ENCODE measurements around the gene TAF1B. TPM values are rescaled to one million over a fixed set of nuclear protein-coding genes. Genes with fewer than 3 reads are reported as not detected.

TAF1B gene
- total RNA-seq, 1 donor from 2014 or later: 14.6 TPM

DNA sequence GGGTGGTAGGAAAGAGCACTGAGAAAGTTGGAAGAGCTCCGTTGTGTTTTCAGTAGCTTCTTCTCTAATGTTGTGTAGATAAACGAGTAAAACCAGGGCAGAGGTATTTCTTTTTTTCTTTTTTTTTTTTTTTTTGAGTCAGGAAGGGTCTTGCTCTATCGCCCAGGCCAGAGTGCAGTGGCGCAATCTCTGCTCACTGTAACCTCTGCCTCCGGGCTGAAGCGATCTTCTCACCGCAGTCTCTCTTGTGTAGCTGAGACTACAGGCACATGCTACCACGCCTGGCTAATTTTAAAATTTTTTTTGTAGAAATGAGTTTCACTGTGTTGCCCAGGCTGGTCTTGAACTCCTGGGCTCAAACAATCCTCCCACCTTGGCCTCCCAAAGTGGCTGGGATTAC is 114.8 kb downstream of the TAF1B start:
- no peak overlapping the region for H3K4me3 ChIP-seq (ENCODE audit: low read depth, low read length)
- TF ChIP-seq, protein P1, sequence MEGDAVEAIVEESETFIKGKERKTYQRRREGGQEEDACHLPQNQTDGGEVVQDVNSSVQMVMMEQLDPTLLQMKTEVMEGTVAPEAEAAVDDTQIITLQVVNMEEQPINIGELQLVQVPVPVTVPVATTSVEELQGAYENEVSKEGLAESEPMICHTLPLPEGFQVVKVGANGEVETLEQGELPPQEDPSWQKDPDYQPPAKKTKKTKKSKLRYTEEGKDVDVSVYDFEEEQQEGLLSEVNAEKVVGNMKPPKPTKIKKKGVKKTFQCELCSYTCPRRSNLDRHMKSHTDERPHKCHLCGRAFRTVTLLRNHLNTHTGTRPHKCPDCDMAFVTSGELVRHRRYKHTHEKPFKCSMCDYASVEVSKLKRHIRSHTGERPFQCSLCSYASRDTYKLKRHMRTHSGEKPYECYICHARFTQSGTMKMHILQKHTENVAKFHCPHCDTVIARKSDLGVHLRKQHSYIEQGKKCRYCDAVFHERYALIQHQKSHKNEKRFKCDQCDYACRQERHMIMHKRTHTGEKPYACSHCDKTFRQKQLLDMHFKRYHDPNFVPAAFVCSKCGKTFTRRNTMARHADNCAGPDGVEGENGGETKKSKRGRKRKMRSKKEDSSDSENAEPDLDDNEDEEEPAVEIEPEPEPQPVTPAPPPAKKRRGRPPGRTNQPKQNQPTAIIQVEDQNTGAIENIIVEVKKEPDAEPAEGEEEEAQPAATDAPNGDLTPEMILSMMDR (conservative IDR thresholded peaks at IDR 0.05; ENCODE audit: low read depth, low read length): no peak
- DNase-seq (ENCODE audit: low read depth): peak; percentile 15

DNA sequence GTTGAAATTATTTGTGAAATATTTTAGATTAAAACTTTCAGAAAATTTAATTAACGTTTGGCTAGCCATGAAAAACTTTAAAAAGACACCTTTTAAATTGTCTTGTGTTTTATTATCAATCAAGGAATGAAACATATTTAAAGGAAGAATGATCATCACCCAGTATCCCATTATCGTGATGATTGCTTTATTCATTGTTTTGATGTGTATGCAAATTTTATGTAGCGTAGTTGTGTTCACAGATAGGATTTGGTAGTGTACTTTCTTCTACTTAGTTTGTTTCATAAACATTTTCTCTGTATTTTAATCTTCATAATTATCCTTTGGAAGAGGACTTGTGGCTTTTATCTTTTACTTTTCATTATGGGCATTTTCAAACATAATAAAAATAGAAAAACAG is 116.0 kb downstream of the TAF1B start:
- DNase-seq (ENCODE audit: low read depth): no peak
- no peak overlapping the region for H3K4me3 ChIP-seq (ENCODE audit: low read depth, low read length)
- TF ChIP-seq, protein P1 (conservative IDR thresholded peaks at IDR 0.05; ENCODE audit: low read depth, low read length): no peak

DNA sequence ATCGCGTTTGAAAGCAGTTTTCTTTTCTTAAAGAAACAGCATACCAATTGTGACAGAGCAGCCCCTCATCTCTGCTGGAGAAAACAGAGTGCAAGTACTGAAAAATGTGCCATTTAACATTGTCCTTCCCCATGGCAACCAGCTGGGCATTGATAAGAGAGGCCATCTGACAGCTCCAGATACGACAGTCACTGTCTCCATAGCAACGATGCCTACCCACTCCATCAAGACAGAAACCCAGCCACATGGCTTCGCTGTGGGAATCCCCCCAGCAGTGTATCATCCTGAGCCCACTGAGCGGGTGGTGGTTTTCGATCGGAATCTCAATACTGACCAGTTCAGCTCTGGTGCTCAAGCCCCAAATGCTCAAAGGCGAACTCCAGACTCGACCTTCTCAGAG is 117.7 kb downstream of the TAF1B start:
- TF ChIP-seq, protein P1 (conservative IDR thresholded peaks at IDR 0.05; ENCODE audit: low read depth, low read length): no peak
- no peak for DNase-seq (ENCODE audit: low read depth)
- H3K4me3 ChIP-seq (ENCODE audit: low read depth, low read length): no peak overlapping the region

DNA sequence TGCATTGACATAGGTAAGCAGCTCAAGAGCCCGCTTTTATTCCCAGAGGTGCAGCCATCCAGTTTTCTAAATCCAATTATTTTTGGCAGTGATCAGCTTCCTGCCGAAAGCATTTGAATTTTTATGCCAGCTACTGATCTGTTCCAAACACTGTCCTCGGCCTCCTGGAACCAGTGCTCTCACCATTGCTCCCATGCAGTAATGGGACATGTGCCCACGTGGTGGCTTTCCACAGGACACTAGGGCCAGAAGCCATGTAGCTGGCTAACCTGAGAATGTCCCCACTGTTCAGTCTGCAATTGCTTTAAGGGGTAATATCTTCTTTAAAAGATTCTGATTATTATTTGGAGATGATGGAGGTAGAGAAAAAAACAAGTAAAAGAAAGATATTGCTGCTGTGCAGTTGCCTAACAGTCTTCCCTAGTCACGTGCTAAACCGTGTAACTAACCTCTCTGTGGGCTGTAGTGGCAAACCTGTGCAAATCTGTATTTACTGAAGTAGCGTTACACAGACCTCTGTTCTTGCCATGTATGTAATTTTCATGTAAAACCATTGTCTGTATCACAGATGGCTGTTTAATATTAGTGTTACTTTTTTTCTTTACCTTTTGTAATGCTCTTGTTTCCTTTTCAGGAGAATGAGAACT is 121.2 kb downstream of the TAF1B start:
- no peak overlapping the region for H3K4me3 ChIP-seq (ENCODE audit: low read depth, low read length)
- DNase-seq (ENCODE audit: low read depth): no peak
- TF ChIP-seq, protein P1 (conservative IDR thresholded peaks at IDR 0.05; ENCODE audit: low read depth, low read length): no peak

DNA sequence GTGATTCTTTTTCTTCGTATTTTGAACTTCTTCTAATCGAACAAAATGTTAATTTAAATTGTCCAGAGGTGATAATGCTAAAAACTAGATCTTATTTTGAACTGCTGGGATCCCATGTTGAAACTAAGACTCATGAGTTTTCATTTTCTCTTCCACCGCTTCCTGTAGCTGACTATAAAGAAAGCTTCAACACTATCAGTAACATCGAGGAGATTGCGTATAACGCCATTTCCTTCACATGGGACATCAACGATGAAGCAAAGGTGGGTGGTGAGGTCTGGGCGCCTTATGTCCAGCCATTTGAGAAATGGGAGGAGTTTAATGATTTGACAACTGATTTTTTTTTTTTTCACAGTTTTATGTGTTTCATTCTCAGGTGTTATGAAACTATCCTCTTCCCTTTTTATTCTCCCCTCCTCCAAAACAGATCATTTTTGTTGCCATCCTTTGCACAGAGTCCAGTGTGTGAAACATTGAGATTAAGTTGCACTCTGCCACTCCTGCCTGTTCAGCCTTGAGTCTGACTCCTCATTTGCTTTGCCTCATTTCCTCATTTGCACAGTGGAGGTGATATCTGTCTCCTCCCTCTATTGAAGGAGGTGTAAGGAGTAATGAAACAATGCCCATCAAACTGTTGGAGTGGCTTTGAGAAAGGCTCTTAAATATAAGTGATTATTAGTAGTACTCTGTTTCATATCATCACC is 122.0 kb downstream of the TAF1B start:
- H3K4me3 ChIP-seq (ENCODE audit: low read depth, low read length): no peak overlapping the region
- no peak for DNase-seq (ENCODE audit: low read depth)
- TF ChIP-seq, protein P1 (conservative IDR thresholded peaks at IDR 0.05; ENCODE audit: low read depth, low read length): no peak

DNA sequence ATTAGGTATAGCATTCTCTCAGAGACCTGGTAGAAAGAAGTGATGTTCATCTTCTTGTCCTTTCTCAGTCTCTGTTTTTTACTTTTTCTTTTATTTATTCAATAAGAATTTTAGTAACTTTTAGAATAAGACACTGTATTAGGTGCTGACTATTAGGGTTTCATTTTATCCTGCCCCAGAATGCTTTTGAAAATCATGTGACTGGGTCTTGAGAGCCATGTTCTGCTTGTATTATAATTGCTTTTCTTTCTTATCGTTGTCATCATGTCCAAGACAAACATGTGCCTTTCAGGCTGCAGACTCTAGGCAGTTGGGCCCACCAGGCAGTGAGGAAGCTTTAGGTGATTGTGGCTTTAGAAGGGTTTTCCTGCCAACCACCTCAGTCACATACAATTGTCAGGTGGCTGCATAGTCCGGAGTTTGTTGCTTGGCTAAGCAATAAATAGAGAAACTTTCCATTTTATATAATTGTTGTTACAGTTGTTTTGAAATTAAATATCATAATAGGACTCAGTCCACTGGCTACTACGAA is 123.3 kb downstream of the TAF1B start:
- H3K4me3 ChIP-seq (ENCODE audit: low read depth, low read length): no peak overlapping the region
- DNase-seq (ENCODE audit: low read depth): no peak
- TF ChIP-seq, protein P1 (conservative IDR thresholded peaks at IDR 0.05; ENCODE audit: low read depth, low read length): no peak

Data from epithelial cell of proximal tubule (primary cell).